ENCODE data around the gene MRNIP. TPM values are rescaled to one million over a fixed set of nuclear protein-coding genes. Genes with fewer than 3 reads are reported as not detected.

The MRNIP gene
- total RNA-seq, 4 donors from 2014 or later: 17.9 to 50.6 (median 34.3) TPM

- Histone ChIP-seq H3K27me3 (no peaks in the 10 kb centered on the region), H3K36me3 (peaks cover 0 to 48% of the 10 kb centered on the region in 2 donors), H3K27ac (peak overlapping the region in 3 of 4 donors; percentile 97 to 100 (median 99)), H3K4me1 (peaks cover 5 to 86% (median 51%) of the 10 kb centered on the region in 3 donors), H3K9me3 (no peaks in the 10 kb centered on the region), H3K4me3 (peak overlapping the region; percentile 74 to 81)
- WGBS, 2 donors (ENCODE audit: low coverage in 1 of 2): 26 to 56% methylated on average over 3 of the region's 3 CpGs
- no peak for ATAC-seq
- no peak for TF ChIP-seq CTCF (IDR thresholded peaks at IDR 0.05)
- TF ChIP-seq POLR2A (IDR thresholded peaks at IDR 0.05): no peak
- TF ChIP-seq EP300 (IDR thresholded peaks at IDR 0.05): no peak
- no peak for TF ChIP-seq POLR2AphosphoS5 (IDR thresholded peaks at IDR 0.05)
Measured at GRCh38 chr5:179822059-179822432, 36.6 kb downstream of the MRNIP start.

- WGBS, 2 donors (ENCODE audit: low coverage in 1 of 2): 0% methylated on average over 4 of the region's 54 CpGs; no CpG with 5 or more reads in 1 of the 2 donors
- H3K27me3 ChIP-seq: no peaks in the 10 kb centered on the region
- TF ChIP-seq CTCF (IDR thresholded peaks at IDR 0.05) (peak in 2 of 4 experiments; percentile 9 to 35), EP300 (IDR thresholded peaks at IDR 0.05) (no peak), POLR2AphosphoS5 (IDR thresholded peaks at IDR 0.05) (peak; percentile 98), POLR2A (IDR thresholded peaks at IDR 0.05) (peak; percentile 81 to 82)
- H3K4me1 ChIP-seq: peaks cover 5 to 86% (median 54%) of the 10 kb centered on the region in 3 donors
- H3K27ac ChIP-seq: peak overlapping the region; percentile 97 to 100 (median 99)
- peak; percentile 85 for ATAC-seq
- peaks cover 0 to 42% of the 10 kb centered on the region in 2 donors for H3K36me3 ChIP-seq
- peak overlapping the region; percentile 74 to 81 for H3K4me3 ChIP-seq
- no peaks in the 10 kb centered on the region for H3K9me3 ChIP-seq
Measured at GRCh38 chr5:179821298-179822058, 37.1 kb downstream of the MRNIP start.

GRCh38 chr5:179820483-179821297 is 37.9 kb downstream of the MRNIP start, which contains the start of gene SQSTM1:
Gene SQSTM1, plus strand, starts transcription at chr5:179820905. Its CDS starts 32 bp downstream, at chr5:179820937.
- Histone ChIP-seq H3K27ac (peak within 1 kb of the TSS; percentile 97 to 100 (median 99)), H3K4me3 (peak within 1 kb of the TSS; percentile 74 to 81), H3K9me3 (no peaks in the 10 kb centered on the region), H3K36me3 (peaks cover 0 to 34% of the 10 kb centered on the region in 2 donors), H3K27me3 (no peaks in the 10 kb centered on the region), H3K4me1 (peaks cover 5 to 84% (median 56%) of the 10 kb centered on the region in 3 donors)
- TF ChIP-seq POLR2A (IDR thresholded peaks at IDR 0.05) (peak; percentile 99), POLR2AphosphoS5 (IDR thresholded peaks at IDR 0.05) (peak; percentile 99), EP300 (IDR thresholded peaks at IDR 0.05) (no peak), CTCF (IDR thresholded peaks at IDR 0.05) (peak in 2 of 4 experiments; percentile 22 to 43)
- WGBS, 2 donors (ENCODE audit: low coverage in 1 of 2): no CpG with 5 or more reads among the region's 81 CpGs
- ATAC-seq: peak; percentile 70

- H3K27ac ChIP-seq: peak overlapping the region; percentile 97 to 100 (median 99)
- no peaks in the 10 kb centered on the region for H3K9me3 ChIP-seq
- H3K4me1 ChIP-seq: peaks cover 5 to 78% (median 52%) of the 10 kb centered on the region in 3 donors
- TF ChIP-seq EP300 (IDR thresholded peaks at IDR 0.05) (no peak), POLR2A (IDR thresholded peaks at IDR 0.05) (no peak), POLR2AphosphoS5 (IDR thresholded peaks at IDR 0.05) (no peak), CTCF (IDR thresholded peaks at IDR 0.05) (no peak)
- H3K27me3 ChIP-seq: no peaks in the 10 kb centered on the region
- peaks cover 0 to 29% of the 10 kb centered on the region in 2 donors for H3K36me3 ChIP-seq
- peak overlapping the region; percentile 74 to 81 for H3K4me3 ChIP-seq
- ATAC-seq: no peak
- no CpG with 5 or more reads among the region's 12 CpGs for WGBS, 2 donors (ENCODE audit: low coverage in 1 of 2)
Measured at GRCh38 chr5:179820127-179820482, 38.5 kb downstream of the MRNIP start.

Measured in gastroesophageal sphincter (tissue), 4 donors.